ENCODE measurements around the gene OAS2. TPM values are rescaled to one million over a fixed set of nuclear protein-coding genes. Genes with fewer than 3 reads are reported as not detected.
"Not testable (repeated sequence)": the region's sequence is repeated elsewhere in the genome, so short reads cannot be mapped to it uniquely, and the experiment has no call there.

OAS2 gene
- total RNA-seq, 1 donor from 2014 or later = 27.5 TPM

DNA sequence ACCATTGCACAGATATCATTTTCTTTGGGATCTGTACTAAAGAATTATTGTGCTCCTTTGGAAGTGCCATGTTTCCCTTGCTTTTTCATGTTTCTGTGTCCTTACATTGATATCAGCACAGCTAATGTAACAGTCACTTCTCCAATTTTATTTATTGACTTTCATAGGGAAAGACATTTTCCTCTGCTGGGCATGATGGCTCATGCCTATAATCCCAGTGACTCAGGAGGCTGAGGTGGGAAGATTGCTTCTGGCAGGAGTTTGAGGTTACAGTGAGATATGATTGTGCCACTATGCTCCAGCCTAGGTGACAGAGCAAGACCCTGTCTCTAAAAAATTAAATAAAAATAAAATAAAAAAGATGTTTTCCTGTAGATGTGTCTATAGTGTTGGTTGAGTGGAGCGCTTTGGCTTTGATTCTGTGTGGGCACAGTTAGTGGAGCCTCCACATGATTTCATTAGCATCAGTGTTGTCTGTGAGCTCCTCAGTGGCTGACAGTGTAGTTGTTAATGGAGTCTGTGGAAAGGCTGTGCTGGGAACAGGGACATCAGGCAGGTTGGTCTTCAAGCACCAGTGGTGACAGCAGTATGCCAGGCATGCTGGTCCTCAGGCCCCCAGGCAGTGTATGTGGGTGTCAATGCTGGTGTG, 7.4 kb downstream of the OAS2 start:
- DNase-seq (ENCODE audit: low spot score) = no peak

DNA sequence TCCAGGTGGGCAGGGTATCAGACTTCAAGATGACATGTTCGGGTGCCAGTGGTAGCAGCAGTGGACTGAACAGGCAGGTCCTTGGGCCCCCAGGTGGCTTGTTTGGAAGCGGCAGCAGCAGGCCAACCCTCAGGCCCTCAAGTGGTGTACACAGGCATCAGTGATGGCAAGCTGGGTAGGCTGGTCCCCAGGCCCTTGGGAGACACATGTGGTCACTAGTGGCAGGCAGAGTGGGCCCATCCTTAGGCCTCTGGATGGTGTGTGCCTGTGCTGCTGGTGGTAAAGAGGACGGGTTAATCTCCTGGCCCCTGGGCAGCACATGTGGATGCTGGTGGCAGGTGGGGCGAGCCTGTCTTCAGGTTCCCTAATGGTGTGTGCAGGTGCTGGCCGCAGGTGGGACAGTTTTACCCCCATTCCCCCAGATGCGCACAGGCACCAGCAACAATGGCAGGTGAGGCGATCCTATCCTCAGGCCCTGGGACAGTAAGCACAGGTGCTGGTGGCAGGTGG, 8.0 kb downstream of the OAS2 start:
- DNase-seq (ENCODE audit: low spot score) = no peak

DNA sequence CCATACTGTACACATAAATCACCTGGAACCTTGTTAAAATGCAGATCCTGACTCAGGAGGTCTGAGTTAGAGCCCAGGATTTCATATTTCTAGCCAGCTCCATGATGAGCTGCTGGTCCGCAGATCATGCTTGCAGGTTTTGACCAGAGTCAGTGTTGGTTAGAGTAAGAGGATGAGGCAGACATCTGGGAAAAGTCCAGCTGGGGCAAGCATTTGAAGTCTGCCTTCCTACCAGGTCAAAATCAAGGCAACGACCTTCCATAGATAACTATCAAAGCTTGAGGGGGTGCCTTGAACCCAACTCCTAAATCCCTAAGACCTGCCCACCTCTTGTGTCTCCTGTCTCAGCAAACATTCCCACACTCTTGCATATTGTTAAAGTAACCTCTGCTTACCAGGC, 9.2 kb downstream of the OAS2 start:
- no peak for DNase-seq (ENCODE audit: low spot score)

DNA sequence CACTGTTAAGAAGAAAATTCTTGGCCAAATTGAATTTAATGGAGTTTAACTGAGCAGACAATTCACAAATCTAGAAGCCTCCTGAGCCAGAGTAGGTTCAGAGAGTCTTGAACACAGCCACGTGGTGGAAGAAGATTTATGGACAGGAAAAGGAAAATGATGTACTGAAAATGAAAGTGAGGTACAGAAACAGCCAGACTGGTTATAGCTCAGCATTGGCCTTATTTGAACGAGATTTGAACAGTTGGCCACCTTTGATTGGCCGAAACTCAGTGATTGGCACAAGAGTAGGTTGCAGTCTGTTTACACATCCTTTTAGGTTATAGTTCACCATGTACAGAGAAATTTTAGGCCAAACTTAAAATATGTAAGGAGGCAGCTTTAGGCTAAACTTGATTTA, 9.9 kb downstream of the OAS2 start:
- DNase-seq (ENCODE audit: low spot score) = no peak

DNA sequence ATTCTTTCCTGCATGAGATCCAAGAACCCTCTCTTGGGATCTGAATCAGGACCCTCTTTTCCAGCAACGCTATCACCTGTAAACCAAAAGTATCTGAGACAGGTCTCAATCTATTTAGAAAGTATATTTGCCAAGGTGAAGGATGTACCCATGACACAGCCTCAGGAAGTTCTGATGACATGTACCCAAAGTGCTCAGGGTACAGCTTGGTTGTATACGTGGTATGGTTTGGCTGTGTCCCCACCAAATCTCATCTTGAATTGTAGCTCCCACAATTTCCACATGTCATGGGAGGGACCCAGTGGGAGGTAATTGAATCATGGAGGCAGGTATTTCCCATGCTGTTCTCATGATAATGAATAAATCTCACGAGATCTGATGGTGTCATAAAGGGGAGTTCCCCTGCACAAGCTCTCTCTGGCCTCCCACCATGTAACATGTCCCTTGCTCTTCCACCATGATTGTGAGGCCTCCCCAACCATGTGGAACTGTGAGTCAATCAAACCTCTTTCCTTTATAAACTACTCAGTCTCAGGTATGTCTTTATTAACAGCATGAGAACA, 10.6 kb downstream of the OAS2 start:
- not testable (repeated sequence) for DNase-seq (ENCODE audit: low spot score)

DNA sequence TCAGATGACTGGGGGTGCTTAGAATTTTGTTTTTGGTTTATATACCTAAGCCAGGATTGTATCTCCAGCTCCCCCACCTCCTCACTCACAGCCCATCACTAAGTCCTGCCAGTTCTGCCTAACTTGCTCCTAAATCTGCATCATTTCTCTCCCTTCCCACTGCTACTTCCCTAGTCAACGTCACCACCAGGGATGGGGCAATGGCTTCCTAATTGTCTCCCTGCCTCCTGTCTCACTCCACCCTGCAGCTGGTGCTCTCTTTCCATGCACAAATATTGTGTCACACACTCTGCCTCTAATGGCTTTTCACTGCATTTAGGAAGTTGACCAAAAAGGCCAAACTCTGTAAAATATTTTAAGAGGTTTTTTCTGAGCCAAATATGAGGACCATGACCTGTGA, 11.5 kb downstream of the OAS2 start:
- no peak for DNase-seq (ENCODE audit: low spot score)

DNA sequence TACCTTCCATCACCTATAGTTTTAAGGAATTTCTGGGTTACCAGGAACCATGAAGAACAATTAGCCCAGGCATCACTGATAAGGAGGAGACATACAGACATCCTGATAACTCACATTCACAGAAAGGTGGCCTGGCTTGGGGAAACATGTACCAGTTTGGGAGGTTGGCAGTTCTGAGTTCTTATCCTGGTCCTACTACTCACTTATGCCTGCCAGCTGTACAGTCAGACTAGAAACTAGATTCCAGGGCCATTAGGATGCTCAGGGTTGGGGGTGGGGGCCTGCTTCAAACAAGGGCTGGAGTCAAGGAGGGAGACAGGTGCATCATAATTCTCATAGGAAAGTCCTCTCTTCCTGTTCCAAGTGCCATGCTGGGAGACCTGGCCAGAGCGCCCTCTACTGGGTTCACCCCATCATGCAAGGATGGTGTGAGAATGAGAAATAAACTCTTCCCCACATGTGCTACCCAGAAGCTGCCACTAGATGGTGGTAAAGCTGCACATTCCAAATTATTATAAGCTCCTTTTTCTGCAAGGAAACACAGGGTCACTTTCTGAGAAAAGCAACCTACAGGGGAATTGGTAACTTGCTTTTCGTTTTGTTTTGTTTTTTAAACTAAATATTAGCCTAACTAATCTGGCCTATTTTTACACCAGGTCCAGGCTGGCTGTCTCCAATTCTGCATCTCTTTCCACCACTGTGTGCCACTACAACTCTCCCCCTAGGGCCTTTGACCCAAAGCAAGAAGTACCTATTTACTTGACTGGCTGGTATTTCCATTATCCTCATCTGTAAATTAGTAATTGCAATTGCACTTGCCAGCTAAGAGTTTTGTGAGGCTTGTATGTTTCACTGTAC, 14.5 kb downstream of the OAS2 start:
- no peak for DNase-seq (ENCODE audit: low spot score)

DNA sequence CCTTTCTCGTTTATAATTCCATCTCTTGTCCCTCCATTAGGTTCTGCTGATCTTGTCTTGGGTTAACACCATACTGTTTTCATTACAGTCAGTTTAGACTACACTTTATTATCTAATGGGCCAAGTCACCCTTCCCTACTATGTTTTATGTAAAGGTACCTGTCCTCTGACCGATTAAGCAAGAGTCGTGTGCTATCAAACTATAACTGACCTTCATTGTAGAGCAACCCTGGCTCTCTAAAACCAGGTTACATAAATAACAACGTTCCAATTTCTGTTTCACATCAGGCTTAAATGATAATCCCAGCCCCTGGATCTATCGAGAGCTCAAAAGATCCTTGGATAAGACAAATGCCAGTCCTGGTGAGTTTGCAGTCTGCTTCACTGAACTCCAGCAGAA, 16.7 kb downstream of the OAS2 start:
- no peak for DNase-seq (ENCODE audit: low spot score)

DNA sequence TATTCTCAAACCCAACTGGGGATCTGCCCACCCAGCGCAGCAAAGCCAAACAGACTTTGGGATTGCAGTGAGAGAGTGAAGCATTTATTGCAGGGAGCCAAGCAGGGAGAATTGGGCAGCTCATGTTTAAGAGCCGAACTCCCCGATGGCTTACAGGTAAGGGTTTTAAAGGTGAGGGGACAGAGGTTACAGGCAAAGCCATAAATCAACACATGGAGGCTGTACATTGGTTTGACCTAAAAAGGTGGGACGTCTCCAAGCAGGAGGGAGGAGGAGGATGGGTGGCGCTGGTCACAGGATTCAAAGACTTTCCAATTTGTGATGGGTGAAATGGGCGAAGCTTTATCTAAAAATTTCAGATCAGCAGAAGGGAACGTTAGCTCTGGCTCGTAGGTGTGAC, 18.2 kb downstream of the OAS2 start:
- no peak for DNase-seq (ENCODE audit: low spot score)

DNA sequence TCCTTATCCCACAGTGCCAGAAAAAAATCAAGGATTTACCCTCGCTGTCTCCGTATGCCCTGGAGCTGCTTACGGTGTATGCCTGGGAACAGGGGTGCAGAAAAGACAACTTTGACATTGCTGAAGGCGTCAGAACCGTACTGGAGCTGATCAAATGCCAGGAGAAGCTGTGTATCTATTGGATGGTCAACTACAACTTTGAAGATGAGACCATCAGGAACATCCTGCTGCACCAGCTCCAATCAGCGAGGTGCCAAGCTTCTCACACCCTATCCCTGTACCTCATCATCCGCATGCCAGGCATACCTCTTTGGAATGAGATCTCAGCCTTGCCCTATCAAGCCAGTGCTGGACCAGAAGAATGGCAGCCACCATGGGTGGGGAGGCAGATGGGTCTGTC, 19.2 kb downstream of the OAS2 start:
- DNase-seq (ENCODE audit: low spot score) = no peak

DNA sequence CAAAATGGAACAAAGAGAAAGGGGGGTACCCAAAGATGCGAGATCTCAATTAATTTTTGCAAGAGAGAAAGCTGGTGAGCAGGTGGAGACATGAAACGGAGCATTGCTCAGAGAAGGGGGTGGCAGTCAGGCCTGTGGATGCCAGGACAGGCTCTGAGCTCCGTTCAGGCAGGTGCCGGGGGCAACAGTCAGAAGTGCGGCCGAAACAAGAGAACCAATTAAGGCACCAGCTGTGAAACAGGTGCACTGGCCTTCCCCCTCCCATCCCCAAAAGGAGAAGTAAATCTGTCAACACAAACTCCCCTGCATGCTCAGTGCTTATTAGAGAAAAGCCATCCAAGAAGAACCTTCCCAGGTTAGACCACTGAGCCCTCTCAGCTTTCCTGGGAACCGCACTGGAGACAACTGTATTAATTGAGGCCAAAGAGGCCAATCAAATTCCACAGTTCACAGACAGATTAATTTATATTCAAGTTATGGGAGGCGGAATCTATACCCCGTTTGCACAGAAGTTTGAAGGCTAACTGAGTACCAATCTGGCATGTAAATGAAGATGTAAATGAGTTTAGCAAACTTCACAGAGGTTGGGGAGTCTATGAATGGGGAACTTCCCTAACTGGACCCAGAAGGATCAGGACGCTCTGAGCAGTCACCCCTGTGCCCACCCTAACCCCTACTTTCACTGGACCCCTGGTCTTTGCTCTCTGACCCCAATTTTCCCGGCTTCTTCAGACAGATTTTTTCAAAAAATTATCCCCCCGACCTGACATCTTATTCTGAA, 20.9 kb downstream of the OAS2 start:
- DNase-seq (ENCODE audit: low spot score) = no peak

DNA sequence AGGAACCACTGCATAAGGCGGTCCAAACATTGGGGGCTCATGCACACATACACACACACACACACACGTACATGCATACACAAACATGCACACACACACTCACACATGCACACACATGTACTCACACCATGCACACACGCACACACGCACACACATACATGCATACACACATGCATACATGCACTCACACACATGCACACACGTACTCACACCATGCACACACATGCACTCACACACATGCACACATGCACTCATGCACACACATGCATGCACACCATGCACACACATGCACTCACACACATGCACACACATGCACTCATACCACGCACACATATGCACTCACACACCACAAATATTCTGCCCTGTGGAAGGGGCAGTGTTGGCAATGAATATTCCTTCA, 22.1 kb downstream of the OAS2 start:
- DNase-seq (ENCODE audit: low spot score) = no peak

DNA sequence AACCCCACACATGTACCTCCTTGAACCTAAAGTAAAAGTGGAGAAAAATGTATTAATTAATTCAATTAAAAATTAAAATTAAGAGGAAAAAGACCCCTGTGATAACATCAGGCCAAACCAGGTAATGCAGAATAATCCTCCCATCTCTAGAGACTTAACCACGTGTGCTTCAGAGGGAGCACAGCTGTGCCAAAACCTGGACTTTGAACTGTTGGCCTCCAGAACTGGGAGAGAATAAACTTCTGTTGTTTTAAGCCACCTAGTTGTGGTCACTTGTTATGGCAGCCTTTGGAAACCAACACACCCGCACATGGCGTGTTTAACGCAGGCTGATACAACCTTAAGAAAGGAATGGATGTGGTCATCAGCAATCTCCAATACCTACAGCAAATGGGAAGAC, 23.8 kb downstream of the OAS2 start:
- no peak for DNase-seq (ENCODE audit: low spot score)

DNA sequence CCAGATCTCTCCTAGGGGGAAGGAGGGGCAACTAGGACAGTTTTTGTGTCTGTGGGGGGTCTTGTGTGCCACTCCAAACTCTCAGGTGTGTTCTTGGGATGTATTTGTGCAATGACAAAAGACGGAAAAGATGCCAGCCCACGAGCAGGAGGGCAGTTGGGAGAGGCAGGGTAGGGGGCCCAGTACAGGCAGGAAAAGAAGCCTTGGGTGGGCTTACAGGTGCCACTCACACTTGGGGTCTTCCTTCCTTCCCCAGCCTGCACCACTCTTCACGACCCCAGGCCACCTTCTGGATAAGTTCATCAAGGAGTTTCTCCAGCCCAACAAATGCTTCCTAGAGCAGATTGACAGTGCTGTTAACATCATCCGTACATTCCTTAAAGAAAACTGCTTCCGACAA, 24.4 kb downstream of the OAS2 start:
- no peak for DNase-seq (ENCODE audit: low spot score)

DNA sequence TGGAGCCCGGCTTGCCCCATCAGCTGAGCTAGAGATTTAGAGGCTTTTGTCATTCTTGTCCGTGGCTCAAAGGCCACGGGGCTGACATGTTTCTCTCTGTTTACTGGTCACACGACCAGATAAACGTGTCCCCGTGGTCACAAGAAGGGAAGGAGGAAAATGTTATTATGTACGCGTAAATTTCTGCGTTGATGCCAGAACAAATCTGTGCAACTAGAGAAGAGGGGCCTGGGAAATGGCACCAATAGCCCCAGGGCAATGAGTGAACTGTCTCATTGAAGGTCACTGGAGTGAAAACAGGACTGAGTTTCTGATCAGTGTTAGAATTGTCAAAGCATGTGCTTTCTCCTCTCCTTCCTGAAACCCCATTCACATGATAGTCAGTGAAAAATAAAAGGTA, 25.3 kb downstream of the OAS2 start:
- no peak for DNase-seq (ENCODE audit: low spot score)

DNA sequence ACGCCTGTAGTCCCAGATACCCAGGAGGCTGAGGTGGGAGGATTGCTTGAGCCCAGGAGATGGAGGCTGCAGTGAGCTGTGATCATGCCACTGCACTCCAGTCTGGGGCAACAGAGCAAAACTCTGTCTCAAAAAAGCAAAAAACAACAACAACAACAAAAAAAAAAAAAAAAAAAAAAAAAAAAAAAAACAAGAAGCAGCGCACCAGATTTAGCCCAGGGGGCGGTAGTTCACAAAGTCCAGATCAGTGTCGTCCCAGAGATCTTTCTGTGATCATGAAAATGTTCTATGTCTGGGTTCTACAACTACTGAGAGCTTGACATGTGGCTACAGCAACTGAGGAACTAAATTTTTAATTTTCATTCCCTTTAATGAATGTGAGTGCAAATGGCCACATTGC, 27.4 kb downstream of the OAS2 start:
- DNase-seq (ENCODE audit: low spot score) = no peak

DNA sequence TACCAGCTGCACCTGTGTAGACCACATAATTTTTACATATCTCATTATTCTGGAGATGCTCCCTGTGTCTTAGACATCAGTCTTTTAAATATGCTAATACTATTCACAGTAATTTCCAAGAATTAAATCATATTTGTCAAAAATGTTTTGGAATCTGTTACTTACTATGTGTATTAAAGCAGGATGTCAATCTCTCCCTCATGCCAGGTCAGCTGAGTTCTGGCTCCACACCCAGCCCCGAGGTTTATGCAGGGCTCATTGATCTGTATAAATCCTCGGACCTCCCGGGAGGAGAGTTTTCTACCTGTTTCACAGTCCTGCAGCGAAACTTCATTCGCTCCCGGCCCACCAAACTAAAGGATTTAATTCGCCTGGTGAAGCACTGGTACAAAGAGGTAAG, 27.9 kb downstream of the OAS2 start:
- no peak for DNase-seq (ENCODE audit: low spot score)

DNA sequence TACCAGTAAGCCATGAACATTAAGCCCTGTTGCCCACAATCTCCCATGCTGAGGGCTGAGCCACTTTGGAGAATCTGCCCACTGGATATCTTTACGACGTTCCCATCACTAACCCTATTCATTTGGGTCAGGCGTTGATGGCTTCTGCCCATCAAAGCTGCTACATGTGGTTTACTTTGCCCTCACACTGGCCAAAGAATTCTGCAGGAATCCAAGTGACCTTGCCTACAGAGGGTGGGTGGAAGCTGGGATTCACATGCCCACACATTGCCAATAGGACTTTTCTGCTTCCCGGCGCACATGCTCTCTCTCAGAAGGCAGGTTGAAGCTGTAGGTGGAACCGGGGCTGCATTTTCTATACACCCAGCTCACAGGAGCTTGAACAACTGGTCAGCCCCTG, 28.3 kb downstream of the OAS2 start:
- no peak for DNase-seq (ENCODE audit: low spot score)

DNA sequence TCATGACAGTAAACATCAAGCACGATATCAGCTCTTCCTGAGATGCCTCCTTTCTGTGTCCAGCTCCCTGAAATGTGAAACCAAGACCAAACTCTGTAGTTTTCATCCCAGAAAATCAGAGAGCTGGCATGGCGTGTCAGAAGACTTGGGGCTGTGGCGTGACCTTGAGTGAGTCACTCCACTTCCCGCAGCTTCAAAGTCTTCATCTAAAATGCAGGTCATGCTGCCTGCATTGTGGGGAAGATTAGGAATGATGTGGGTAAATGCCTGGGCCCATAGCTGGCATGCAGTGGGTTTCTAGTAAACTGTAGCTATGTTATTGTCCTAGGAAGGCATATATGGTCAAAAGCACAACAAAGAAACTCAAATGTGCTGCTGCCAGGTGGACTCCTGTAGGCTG, 28.8 kb downstream of the OAS2 start:
- no peak for DNase-seq (ENCODE audit: low spot score)

DNA sequence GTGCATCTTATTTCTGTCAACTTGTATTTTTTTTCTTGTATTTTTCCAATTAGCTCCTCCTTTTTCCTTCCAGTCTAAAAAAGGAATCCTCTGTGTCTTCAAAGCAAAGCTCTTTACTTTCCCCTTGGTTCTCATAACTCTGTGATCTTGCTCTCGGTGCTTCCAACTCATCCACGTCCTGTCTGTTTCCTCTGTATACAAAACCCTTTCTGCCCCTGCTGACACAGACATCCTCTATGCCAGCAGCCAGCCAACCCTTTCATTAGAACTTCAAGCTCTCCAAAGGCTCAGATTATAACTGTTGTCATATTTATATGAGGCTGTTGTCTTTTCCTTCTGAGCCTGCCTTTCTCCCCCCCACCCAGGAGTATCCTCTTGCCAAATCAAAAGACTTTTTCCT, 32.4 kb downstream of the OAS2 start:
- no peak for DNase-seq (ENCODE audit: low spot score)

DNA sequence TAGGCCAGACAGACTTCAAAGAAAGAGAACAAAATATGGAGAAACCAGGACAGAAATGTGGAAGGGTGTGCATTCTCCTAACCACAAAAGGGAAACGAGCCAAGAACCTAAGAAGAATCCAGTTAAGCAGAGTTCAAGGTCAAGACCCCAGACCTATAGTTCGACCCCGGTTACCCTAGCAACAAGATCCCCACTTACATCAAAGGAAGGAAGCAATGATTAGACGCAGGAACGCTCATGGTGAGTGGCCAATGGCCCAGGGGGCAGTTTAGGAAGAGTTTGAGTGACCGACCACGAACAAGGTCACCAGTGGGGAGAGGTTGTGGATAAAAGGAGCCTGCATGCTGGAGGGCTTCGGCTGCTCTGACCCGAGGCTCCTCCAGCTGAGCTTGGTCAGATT, 36.2 kb downstream of the OAS2 start:
- DNase-seq (ENCODE audit: low spot score) = no peak

DNA sequence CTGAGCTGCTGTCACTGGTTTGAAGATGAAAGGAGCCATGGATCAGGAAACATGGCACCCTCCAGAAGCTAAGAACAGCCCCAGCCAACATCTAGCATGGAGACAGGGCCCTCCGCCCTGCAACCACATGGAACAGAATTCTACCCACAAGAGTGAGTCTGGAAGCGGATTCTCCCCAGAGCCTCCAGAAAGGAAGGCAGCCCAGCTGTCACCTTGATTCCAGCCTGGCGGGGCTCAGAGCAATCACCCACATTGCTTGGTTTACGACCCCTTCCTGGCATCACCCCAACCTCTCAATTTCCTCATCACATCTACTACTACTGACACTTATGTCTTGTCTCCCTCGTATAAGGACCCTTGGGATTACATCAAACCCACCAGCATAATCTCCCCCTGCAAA, 38.5 kb downstream of the OAS2 start:
- no peak for DNase-seq (ENCODE audit: low spot score)
